Parathyroid adenoma (tissue), 2 donors: ENCODE data around the gene PAX5.

Experiments used
- H2AFZ ChIP-seq: fragments of 300-600 bp; sonication (generic); one replicate; pipeline ENCODE4 v1.7.0; 2017; ENCODE audit warnings: antibody characterized with exemption, mild to moderate bottlenecking
- H3K27ac ChIP-seq: fragments of 300-600 bp; sonication (generic); one replicate; pipeline ENCODE4 v1.7.0; 2017
- H3K27me3 ChIP-seq: fragments of 300-600 bp; sonication (generic); one replicate; pipeline ENCODE4 v1.7.0; 2017; ENCODE audit warnings: low read length; ENCODE audit not compliant: control insufficient read depth, insufficient read depth
- H3K36me3 ChIP-seq: fragments of 300-600 bp; sonication (generic); one replicate; pipeline ENCODE4 v1.7.0; 2017; ENCODE audit warnings: low read length; ENCODE audit not compliant: control insufficient read depth, insufficient read depth
- H3K4me1 ChIP-seq: fragments of 300-600 bp; sonication (generic); one replicate; pipeline ENCODE4 v1.7.0; 2017; ENCODE audit warnings: control low read depth
- H3K4me2 ChIP-seq: fragments of 300-600 bp; sonication (generic); one replicate; pipeline ENCODE4 v1.7.0; 2017; ENCODE audit warnings: low read length
- H3K4me3 ChIP-seq: fragments of 300-600 bp; sonication (generic); one replicate; pipeline ENCODE4 v1.7.0; 2017; ENCODE audit warnings: low read depth, low read length
- H3K79me2 ChIP-seq: fragments of 300-600 bp; sonication (generic); one replicate; pipeline ENCODE4 v1.7.0; 2017; ENCODE audit warnings: control low read depth
- H3K9ac ChIP-seq: fragments of 300-600 bp; sonication (generic); one replicate; pipeline ENCODE4 v1.7.0; 2017; ENCODE audit warnings: mild to moderate bottlenecking
- H3K9me3 ChIP-seq: fragments of 300-600 bp; sonication (generic); one replicate; pipeline ENCODE4 v1.7.0; 2017; ENCODE audit warnings: low read length; ENCODE audit not compliant: control insufficient read depth
- CTCF ChIP-seq: fragments of 300-600 bp; sonication (generic); IDR thresholded peaks from one replicate; pipeline ENCODE4 v1.7.0; 2017; ENCODE audit warnings: antibody characterized with exemption, mild to moderate bottlenecking
- donor health status: primary hyperparathyroidism.

Gene PAX5

DNA sequence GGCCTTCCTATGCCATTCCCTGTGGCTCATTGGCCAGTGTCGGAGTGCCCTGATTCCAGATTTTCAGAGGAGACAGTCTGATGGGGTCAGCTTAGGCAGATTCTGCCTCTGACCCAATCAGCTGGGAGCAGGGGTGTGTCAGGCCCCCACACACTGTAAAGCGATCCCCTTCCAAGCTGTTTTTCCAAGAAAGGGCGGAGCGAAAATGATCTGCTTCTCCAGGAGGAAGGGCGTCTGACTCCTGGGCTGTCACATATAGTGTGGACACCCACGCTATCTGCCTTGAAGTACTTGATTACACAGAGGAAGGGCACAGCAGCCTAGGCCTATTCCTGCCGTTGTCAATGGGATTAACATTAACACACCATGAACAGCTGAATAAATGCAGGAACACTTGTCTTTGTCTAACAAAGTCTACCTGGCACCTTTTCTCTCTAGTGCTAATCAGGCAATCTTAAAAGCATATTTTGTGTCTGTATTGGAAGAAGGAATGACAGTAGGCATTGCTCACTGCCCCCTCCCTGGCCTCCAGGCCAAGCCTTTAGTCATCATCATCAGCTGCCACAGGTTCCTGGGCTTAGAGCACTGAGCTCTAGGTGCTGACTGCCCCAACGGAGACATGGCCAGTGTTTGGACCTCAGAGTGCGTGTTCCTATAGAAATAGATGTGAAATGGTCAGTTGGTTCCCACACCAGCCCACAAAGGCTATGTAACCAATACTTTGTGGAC lies 242.7 kb downstream of the PAX5 start:
- H3K4me2 ChIP-seq: no peak overlapping the region
- H3K9ac ChIP-seq: no peak overlapping the region
- no peaks in the 10 kb centered on the region for H3K4me1 ChIP-seq
- no peak overlapping the region for H2AFZ ChIP-seq
- H3K4me3 ChIP-seq: no peak overlapping the region
- H3K9me3 ChIP-seq: no peaks in the 10 kb centered on the region
- H3K36me3 ChIP-seq: no peaks in the 10 kb centered on the region
- no peaks in the 10 kb centered on the region for H3K27me3 ChIP-seq
- H3K27ac ChIP-seq: no peak overlapping the region
- H3K79me2 ChIP-seq: no peaks in the 10 kb centered on the region
- TF ChIP-seq CTCF: no peak

DNA sequence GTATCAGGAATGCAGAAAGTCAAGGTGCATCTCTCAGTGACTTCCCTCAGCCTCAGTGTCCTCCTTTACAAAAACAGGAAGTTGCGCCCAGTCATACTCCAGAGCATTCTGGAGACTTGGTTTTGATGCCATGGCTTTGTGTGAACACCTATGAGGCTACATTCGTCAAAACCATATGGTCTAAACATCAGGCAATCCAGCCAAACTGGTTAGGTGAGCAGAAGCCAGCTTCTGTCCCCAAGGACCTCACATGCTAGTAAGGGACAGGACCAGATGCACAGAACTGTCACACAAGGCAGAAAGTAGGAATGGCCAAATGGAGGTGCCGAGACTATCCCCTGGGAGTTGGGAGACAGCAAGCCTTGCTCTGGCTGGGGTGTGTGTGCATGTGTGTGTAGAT lies 244.2 kb downstream of the PAX5 start:
- H2AFZ ChIP-seq: no peak overlapping the region
- H3K4me3 ChIP-seq: no peak overlapping the region
- H3K36me3 ChIP-seq: no peaks in the 10 kb centered on the region
- no peaks in the 10 kb centered on the region for H3K79me2 ChIP-seq
- H3K27me3 ChIP-seq: no peaks in the 10 kb centered on the region
- no peak overlapping the region for H3K9ac ChIP-seq
- H3K27ac ChIP-seq: no peak overlapping the region
- H3K9me3 ChIP-seq: no peaks in the 10 kb centered on the region
- H3K4me1 ChIP-seq: no peaks in the 10 kb centered on the region
- no peak for TF ChIP-seq CTCF
- H3K4me2 ChIP-seq: no peak overlapping the region

DNA sequence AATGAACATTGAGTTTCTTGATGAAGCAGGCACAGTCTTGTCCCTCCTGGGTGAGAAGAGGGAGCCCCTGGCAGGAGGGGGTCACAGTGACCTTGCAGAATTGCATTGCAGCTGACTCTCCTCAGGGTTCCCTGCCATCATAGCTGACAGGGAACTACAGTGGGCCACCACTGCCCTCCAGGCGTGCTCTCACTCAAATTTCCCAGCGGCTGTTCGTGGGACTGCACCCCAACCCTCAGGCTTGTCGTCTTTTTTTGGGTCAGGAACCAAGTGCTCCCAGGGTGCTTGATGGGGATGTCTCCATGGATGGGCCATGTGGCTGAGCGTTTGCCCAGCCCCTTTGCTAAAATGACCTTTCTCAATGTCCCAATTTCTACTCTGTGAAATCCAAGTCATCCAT lies 245.5 kb downstream of the PAX5 start:
- H3K9ac ChIP-seq: no peak overlapping the region
- no peaks in the 10 kb centered on the region for H3K4me1 ChIP-seq
- H3K4me3 ChIP-seq: no peak overlapping the region
- no peaks in the 10 kb centered on the region for H3K36me3 ChIP-seq
- TF ChIP-seq CTCF: no peak
- no peak overlapping the region for H3K27ac ChIP-seq
- H2AFZ ChIP-seq: no peak overlapping the region
- no peaks in the 10 kb centered on the region for H3K9me3 ChIP-seq
- no peaks in the 10 kb centered on the region for H3K79me2 ChIP-seq
- no peaks in the 10 kb centered on the region for H3K27me3 ChIP-seq
- H3K4me2 ChIP-seq: no peak overlapping the region

- H2AFZ ChIP-seq: no peak overlapping the region
These were observed 246.4 kb downstream of the PAX5 start for GRCh38 chr9:36787709-36788108.

More at GRCh38 chr9:36787709-36788108, 246.4 kb downstream of the PAX5 start:
- Histone ChIP-seq H3K36me3 (no peaks in the 10 kb centered on the region), H3K27me3 (no peaks in the 10 kb centered on the region), H3K9me3 (no peaks in the 10 kb centered on the region), H3K4me3 (no peak overlapping the region), H3K4me1 (no peaks in the 10 kb centered on the region), H3K4me2 (no peak overlapping the region), H3K79me2 (no peaks in the 10 kb centered on the region), H3K9ac (no peak overlapping the region), H3K27ac (no peak overlapping the region)
- TF ChIP-seq CTCF: no peak
